ENCODE measurements around the gene SORCS2. TPM values are rescaled to one million over a fixed set of nuclear protein-coding genes. Genes with fewer than 3 reads are reported as not detected.

SORCS2 gene
- total RNA-seq, 1 experiment from 2014 or later = 0.05 TPM

DNA sequence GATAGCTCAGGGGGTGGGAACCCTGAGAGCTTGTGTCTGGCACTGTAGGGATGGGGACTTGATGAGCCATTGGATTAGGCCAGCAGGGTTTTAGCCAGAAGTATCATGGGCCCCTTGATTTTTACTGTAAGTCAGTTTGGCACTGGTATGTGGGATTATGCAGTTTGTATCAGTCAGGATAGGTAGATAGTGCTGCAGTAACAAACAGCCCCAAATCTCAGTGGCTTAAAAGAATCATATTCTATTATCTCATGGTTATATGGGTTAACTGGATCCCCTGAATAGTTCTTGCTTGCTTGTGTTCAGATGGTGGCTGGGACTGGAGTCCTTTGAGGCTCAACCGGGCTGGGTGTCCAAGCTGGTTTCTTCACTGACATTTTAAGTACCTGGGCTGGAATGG is 56.5 kb downstream of the SORCS2 start:
- no peaks in the 10 kb centered on the region for H3K4me1 ChIP-seq (replicated peaks)
- no peaks in the 10 kb centered on the region for H3K27me3 ChIP-seq (replicated peaks)
- no peak overlapping the region for H3K27ac ChIP-seq
- H3K9me3 ChIP-seq (replicated peaks) = no peaks in the 10 kb centered on the region
- DNase-seq (ENCODE audit: low read depth in 1 of 2, low spot score in 2 of 2) = no peak
- no peak overlapping the region for H3K4me3 ChIP-seq
- no peaks in the 10 kb centered on the region for H3K36me3 ChIP-seq

- Histone ChIP-seq H3K27me3 (replicated peaks) (no peaks in the 10 kb centered on the region), H3K9me3 (replicated peaks) (no peaks in the 10 kb centered on the region), H3K36me3 (no peaks in the 10 kb centered on the region), H3K4me1 (replicated peaks) (no peaks in the 10 kb centered on the region), H3K27ac (no peak overlapping the region), H3K4me3 (no peak overlapping the region)
- DNase-seq (ENCODE audit: low read depth in 1 of 2, low spot score in 2 of 2) = no peak
Observed at GRCh38 chr4:7251321-7251720, 59.0 kb downstream of the SORCS2 start.

DNA sequence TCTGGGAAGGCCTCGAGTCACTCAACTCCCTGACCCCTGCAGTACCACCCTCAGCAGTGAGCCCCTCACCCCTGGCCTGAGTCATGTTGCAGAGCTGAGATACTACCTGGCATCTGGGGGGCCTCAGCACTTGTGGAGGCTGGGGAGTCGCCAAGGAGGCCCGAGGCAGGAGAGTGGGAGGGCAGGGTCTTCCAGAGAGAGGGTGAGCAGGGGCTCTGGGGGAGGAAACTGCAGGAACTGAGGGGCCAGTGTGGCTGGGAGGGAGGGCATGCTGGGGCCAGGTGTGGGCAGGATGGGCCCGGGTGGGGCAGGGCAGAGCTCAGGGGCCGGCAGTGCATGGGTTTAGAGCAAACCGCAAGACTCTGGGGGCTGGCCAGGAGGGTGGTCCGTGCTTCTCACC is 59.7 kb downstream of the SORCS2 start:
- H3K27me3 ChIP-seq (replicated peaks) = no peaks in the 10 kb centered on the region

GRCh38 chr4:7252510-7253340 is 60.4 kb downstream of the SORCS2 start:
- H3K4me1 ChIP-seq (replicated peaks) = no peaks in the 10 kb centered on the region
- no peak for DNase-seq (ENCODE audit: low read depth in 1 of 2, low spot score in 2 of 2)
- no peak overlapping the region for H3K4me3 ChIP-seq
- no peaks in the 10 kb centered on the region for H3K36me3 ChIP-seq
- H3K9me3 ChIP-seq (replicated peaks) = no peaks in the 10 kb centered on the region
- H3K27ac ChIP-seq = no peak overlapping the region
- H3K27me3 ChIP-seq (replicated peaks) = no peaks in the 10 kb centered on the region

More for the DNA sequence above, 59.7 kb downstream of the SORCS2 start:
- no peak overlapping the region for H3K27ac ChIP-seq
- no peaks in the 10 kb centered on the region for H3K4me1 ChIP-seq (replicated peaks)
- DNase-seq (ENCODE audit: low read depth in 1 of 2, low spot score in 2 of 2) = no peak
- no peaks in the 10 kb centered on the region for H3K36me3 ChIP-seq
- no peak overlapping the region for H3K4me3 ChIP-seq
- H3K9me3 ChIP-seq (replicated peaks) = no peaks in the 10 kb centered on the region

DNA sequence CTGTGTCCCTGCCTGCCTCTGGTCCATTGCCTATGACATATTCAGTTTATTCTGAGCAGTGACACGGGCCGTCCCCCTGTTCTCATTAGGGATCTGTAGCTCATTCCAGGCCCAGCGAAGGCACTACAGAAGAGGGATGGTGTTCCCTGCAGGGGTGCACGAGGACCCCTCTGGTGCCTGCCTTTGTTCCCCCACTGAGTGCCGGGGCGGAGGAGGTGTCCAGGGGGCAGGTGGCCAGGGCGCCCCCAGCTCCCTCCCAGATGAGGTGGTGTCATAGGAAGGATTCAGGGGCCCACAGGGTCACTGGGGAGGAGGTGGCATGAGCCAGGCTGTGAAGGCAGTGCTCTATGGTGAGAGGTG is 61.0 kb downstream of the SORCS2 start:
- Histone ChIP-seq H3K36me3 (no peaks in the 10 kb centered on the region), H3K27me3 (replicated peaks) (no peaks in the 10 kb centered on the region), H3K4me3 (no peak overlapping the region), H3K9me3 (replicated peaks) (no peaks in the 10 kb centered on the region), H3K4me1 (replicated peaks) (no peaks in the 10 kb centered on the region), H3K27ac (no peak overlapping the region)
- no peak for DNase-seq (ENCODE audit: low read depth in 1 of 2, low spot score in 2 of 2)

DNA sequence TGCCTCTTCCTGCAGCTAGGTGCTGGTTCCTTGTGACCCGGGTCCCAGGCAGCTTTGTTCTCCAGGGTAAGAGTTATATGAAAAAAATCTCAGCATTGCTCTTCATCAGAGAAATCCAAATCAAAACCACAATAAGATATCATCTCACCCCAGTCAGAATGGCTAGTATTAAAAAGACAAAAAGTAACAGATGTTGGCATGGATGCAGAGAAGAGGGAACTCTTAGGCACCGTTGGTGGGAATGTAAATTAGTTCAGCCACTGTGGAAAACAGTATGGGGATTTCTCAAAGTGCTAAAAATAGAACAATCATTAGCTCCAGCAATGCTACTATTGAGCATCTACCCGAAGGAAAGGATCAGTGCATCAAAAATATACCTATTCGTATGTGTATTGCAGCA is 61.5 kb downstream of the SORCS2 start:
- Histone ChIP-seq H3K27me3 (replicated peaks) (no peaks in the 10 kb centered on the region), H3K36me3 (no peaks in the 10 kb centered on the region), H3K27ac (no peak overlapping the region), H3K9me3 (replicated peaks) (no peaks in the 10 kb centered on the region), H3K4me3 (no peak overlapping the region), H3K4me1 (replicated peaks) (no peaks in the 10 kb centered on the region)
- DNase-seq (ENCODE audit: low read depth in 1 of 2, low spot score in 2 of 2) = no peak

- H3K4me1 ChIP-seq (replicated peaks) = no peaks in the 10 kb centered on the region
- H3K27me3 ChIP-seq (replicated peaks) = no peaks in the 10 kb centered on the region
- H3K36me3 ChIP-seq = no peaks in the 10 kb centered on the region
Observed at GRCh38 chr4:7254736-7255487, 62.6 kb downstream of the SORCS2 start.

DNA sequence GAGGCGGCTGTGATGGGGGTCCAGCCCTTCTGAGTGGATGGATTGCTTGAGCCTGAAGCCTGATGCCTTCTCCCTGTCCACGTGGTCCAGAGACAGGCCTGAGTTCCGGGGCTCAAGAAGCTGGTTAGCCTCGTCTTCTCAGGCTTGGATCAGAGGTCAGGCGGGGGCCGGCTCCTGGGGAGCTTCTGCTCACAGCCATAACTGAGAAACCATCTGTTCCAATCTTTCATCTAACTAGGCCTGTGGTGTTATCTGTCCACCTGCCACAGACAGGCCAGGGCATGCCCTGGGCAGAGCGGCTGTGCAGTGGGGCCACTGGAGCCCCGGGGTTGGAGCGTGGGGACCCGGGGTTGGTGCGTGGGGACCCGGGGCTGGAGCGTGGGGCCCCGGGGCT is 63.1 kb downstream of the SORCS2 start:
- Histone ChIP-seq H3K36me3 (no peaks in the 10 kb centered on the region), H3K4me3 (no peak overlapping the region), H3K27me3 (replicated peaks) (no peaks in the 10 kb centered on the region), H3K9me3 (replicated peaks) (no peaks in the 10 kb centered on the region), H3K27ac (no peak overlapping the region), H3K4me1 (replicated peaks) (no peaks in the 10 kb centered on the region)
- DNase-seq (ENCODE audit: low read depth in 1 of 2, low spot score in 2 of 2) = no peak

More at GRCh38 chr4:7254736-7255487, 62.6 kb downstream of the SORCS2 start:
- no peak overlapping the region for H3K27ac ChIP-seq
- no peaks in the 10 kb centered on the region for H3K9me3 ChIP-seq (replicated peaks)
- no peak overlapping the region for H3K4me3 ChIP-seq
- DNase-seq (ENCODE audit: low read depth in 1 of 2, low spot score in 2 of 2) = no peak

DNA sequence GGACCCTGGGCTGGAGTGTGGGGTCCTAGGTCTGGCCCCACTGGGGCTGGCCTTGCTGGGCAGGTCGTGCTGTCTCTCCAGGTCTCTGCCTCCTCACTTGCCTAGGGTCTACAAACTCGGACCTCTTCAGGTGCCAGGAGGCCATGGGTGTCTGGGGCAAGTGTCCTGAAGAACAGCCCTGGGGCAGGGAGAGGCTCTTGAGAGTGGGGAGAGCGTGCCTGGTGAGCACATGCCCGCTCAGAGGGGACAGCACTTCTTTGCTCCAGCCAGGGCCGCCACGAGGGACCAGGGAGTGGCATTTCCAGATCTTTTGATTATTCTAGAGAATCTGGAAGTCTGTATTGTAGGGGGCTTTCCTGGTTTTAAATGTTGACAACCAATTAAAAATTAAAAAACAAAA is 63.7 kb downstream of the SORCS2 start:
- H3K27ac ChIP-seq = no peak overlapping the region

GRCh38 chr4:7256984-7257810 is 64.9 kb downstream of the SORCS2 start:
- no peak for DNase-seq (ENCODE audit: low read depth in 1 of 2, low spot score in 2 of 2)
- H3K27me3 ChIP-seq (replicated peaks) = no peaks in the 10 kb centered on the region
- no peak overlapping the region for H3K4me3 ChIP-seq
- H3K27ac ChIP-seq = no peak overlapping the region
- no peaks in the 10 kb centered on the region for H3K9me3 ChIP-seq (replicated peaks)
- no peaks in the 10 kb centered on the region for H3K4me1 ChIP-seq (replicated peaks)
- no peaks in the 10 kb centered on the region for H3K36me3 ChIP-seq

More for the DNA sequence above, 63.7 kb downstream of the SORCS2 start:
- Histone ChIP-seq H3K27me3 (replicated peaks) (no peaks in the 10 kb centered on the region), H3K9me3 (replicated peaks) (no peaks in the 10 kb centered on the region), H3K4me3 (no peak overlapping the region), H3K4me1 (replicated peaks) (no peaks in the 10 kb centered on the region), H3K36me3 (no peaks in the 10 kb centered on the region)
- DNase-seq (ENCODE audit: low read depth in 1 of 2, low spot score in 2 of 2) = no peak

DNA sequence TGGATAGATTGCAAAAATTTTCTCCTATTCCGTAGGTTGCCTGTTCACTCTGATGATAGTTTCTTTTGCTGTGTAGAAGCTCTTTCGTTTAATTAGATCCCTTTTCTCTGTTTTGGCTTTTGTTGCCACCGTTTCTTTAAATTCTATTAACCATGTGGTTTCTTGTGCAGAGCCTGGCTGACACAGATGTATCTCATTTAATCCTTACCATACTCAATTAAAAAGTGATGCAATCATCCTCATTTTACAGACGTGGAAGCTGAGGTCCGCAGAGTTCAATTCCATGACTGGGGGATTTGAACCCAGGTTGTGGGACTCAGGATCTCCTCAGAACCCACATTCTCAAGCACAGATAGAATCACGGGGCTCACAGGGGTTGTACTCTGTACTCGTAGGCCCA is 66.7 kb downstream of the SORCS2 start:
- H3K4me1 ChIP-seq (replicated peaks) = no peaks in the 10 kb centered on the region
- H3K27ac ChIP-seq = no peak overlapping the region
- H3K36me3 ChIP-seq = no peaks in the 10 kb centered on the region
- H3K4me3 ChIP-seq = no peak overlapping the region
- H3K9me3 ChIP-seq (replicated peaks) = no peaks in the 10 kb centered on the region
- DNase-seq (ENCODE audit: low read depth in 1 of 2, low spot score in 2 of 2) = no peak
- H3K27me3 ChIP-seq (replicated peaks) = no peaks in the 10 kb centered on the region

GRCh38 chr4:7260569-7260968 is 68.2 kb downstream of the SORCS2 start:
- Histone ChIP-seq H3K27me3 (replicated peaks) (no peaks in the 10 kb centered on the region), H3K27ac (no peak overlapping the region)

DNA sequence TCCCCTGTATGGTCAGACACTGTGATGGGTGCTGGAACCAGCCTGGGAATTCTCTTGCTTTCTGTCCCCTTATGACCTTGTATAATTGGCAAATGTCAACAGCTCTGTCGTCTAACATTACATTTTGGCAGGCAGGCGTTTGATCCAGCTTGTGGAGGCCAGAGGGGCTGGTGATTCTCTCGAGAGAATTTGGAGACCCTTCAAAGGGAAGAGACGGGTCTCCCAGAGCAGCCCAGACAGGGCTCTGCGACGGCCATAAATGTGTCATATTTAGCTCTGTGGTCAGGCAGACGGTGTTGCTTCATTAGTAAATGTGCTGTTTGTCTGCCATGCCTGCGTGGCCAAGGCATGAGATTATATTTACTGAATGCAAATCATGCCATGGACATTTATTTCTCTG is 68.7 kb downstream of the SORCS2 start:
- no peak for DNase-seq (ENCODE audit: low read depth in 1 of 2, low spot score in 2 of 2)
- H3K36me3 ChIP-seq = no peaks in the 10 kb centered on the region
- peaks cover 11% of the 10 kb centered on the region for H3K4me1 ChIP-seq (replicated peaks)
- H3K9me3 ChIP-seq (replicated peaks) = no peaks in the 10 kb centered on the region
- no peak overlapping the region for H3K27ac ChIP-seq
- H3K27me3 ChIP-seq (replicated peaks) = no peaks in the 10 kb centered on the region
- no peak overlapping the region for H3K4me3 ChIP-seq

More at GRCh38 chr4:7260569-7260968, 68.2 kb downstream of the SORCS2 start:
- Histone ChIP-seq H3K4me3 (no peak overlapping the region), H3K9me3 (replicated peaks) (no peaks in the 10 kb centered on the region), H3K4me1 (replicated peaks) (peaks cover 5% of the 10 kb centered on the region), H3K36me3 (no peaks in the 10 kb centered on the region)
- DNase-seq (ENCODE audit: low read depth in 1 of 2, low spot score in 2 of 2) = no peak

- H3K27ac ChIP-seq = no peak overlapping the region
- no peaks in the 10 kb centered on the region for H3K27me3 ChIP-seq (replicated peaks)
- H3K9me3 ChIP-seq (replicated peaks) = no peaks in the 10 kb centered on the region
- no peak for DNase-seq (ENCODE audit: low read depth in 1 of 2, low spot score in 2 of 2)
- peaks cover 15% of the 10 kb centered on the region for H3K4me1 ChIP-seq (replicated peaks)
- H3K36me3 ChIP-seq = no peaks in the 10 kb centered on the region
- no peak overlapping the region for H3K4me3 ChIP-seq
Observed at GRCh38 chr4:7261536-7261935, 69.2 kb downstream of the SORCS2 start.
